Omental fat pad (tissue), 4 donors: ENCODE results near the gene SLC6A3. TPM values are rescaled to one million over a fixed set of nuclear protein-coding genes. Genes with fewer than 3 reads are reported as not detected.

Source experiments
- ATAC-seq: fragments of 150-250 bp; one replicate; pipeline ENCODE4 v1.9.1; 2016; ENCODE audit warnings: mild to moderate bottlenecking, moderate library complexity; ENCODE audit not compliant: low FRiP score
- DNase-seq: peaks from one replicate; pipeline ENCODE4 v3.0.0-alpha.2; 2019; ENCODE audit warnings: low spot score
- CTCF ChIP-seq, 3 donors: fragments of 450-650 bp; IDR thresholded peaks; one replicate each; pipeline ENCODE4 v1.5.1; 2016 to 2017; ENCODE audit warnings: antibody characterized with exemption in 3 of 3, mild to moderate bottlenecking in 3 of 3, moderate library complexity in 2 of 3
- total RNA-seq, 4 donors: library from RNA; depleted of rRNA; stranded (reverse); fragments of >200 nt; gene quantifications; one replicate each; pipeline ENCODE4 v1.1.0, GENCODE V29; 2016

The SLC6A3 gene
- total RNA-seq, 4 donors from 2014 or later: 0.32 to 1.2 (median 0.55) TPM

- DNase-seq: no peak
- TF ChIP-seq CTCF (IDR thresholded peaks at IDR 0.05): no peak
- no peak for ATAC-seq
Measured at GRCh38 chr5:1443991-1444360, 1.3 kb downstream of the SLC6A3 start.

- DNase-seq: no peak
- TF ChIP-seq CTCF (IDR thresholded peaks at IDR 0.05): no peak
- no peak for ATAC-seq
Measured at GRCh38 chr5:1443171-1443570, 2.1 kb downstream of the SLC6A3 start.

- no peak for TF ChIP-seq CTCF (IDR thresholded peaks at IDR 0.05)
- ATAC-seq (no peak), DNase-seq (no peak)
Measured at GRCh38 chr5:1442222-1443145, 2.8 kb downstream of the SLC6A3 start.

GRCh38 chr5:1441166-1441865 lies 3.9 kb downstream of the SLC6A3 start:
- no peak for DNase-seq

GRCh38 chr5:1440098-1440493 lies 5.1 kb downstream of the SLC6A3 start:
- TF ChIP-seq CTCF (IDR thresholded peaks at IDR 0.05): no peak
- ATAC-seq (no peak), DNase-seq (no peak)

More at GRCh38 chr5:1441166-1441865, 3.9 kb downstream of the SLC6A3 start:
- no peak for ATAC-seq
- TF ChIP-seq CTCF (IDR thresholded peaks at IDR 0.05): no peak

- TF ChIP-seq CTCF (IDR thresholded peaks at IDR 0.05): no peak
- DNase-seq (no peak), ATAC-seq (no peak)
Measured at GRCh38 chr5:1439388-1440097, 5.7 kb downstream of the SLC6A3 start.
